ENCODE measurements around the gene TBL1X. TPM values are rescaled to one million over a fixed set of nuclear protein-coding genes. Genes with fewer than 3 reads are reported as not detected.
"Not testable (repeated sequence)": the region's sequence is repeated elsewhere in the genome, so short reads cannot be mapped to it uniquely, and the experiment has no call there.

The TBL1X gene
- total and polyA plus RNA-seq, 7 donors, result 2.0 to 17.6 (median 7.8) TPM

DNA sequence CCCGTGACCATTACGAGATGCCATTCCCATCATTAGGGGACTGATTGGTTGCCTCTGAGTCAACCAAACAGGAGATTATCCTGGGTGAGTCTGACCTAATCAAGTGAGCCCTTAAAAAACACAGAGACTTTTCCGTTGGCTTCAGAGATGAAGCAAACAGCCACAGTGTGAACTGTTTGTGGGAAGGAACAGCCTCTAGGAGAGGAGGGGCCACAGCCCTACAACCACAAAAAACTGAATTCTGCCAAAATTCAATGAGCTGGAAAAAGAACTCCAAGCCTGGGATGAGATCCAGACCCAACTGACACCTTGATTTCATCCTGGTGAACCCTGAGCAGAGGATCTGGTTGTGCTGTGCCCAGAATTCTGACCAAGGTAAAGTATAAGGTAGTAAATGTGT, 31.3 kb upstream of the TBL1X start:
- ATAC-seq (no peak), DNase-seq (no peak)
- H3K27me3 ChIP-seq (ENCODE audit: insufficient read depth in 3 of 3, low read length in 2 of 3), result no peaks in the 10 kb centered on the region
- H3K9me3 ChIP-seq, result no peaks in the 10 kb centered on the region
- no peaks in the 10 kb centered on the region for H3K36me3 ChIP-seq (ENCODE audit: insufficient read depth in 1 of 2, low read depth in 1 of 2)
- 70 to 100% (median 79%) methylated on average over 3 of the region's 3 CpGs for WGBS, 3 donors
- H3K4me3 ChIP-seq, result no peak overlapping the region
- intact Hi-C loops (cut with DNase I), result no loop called here
- TF ChIP-seq, protein P1, sequence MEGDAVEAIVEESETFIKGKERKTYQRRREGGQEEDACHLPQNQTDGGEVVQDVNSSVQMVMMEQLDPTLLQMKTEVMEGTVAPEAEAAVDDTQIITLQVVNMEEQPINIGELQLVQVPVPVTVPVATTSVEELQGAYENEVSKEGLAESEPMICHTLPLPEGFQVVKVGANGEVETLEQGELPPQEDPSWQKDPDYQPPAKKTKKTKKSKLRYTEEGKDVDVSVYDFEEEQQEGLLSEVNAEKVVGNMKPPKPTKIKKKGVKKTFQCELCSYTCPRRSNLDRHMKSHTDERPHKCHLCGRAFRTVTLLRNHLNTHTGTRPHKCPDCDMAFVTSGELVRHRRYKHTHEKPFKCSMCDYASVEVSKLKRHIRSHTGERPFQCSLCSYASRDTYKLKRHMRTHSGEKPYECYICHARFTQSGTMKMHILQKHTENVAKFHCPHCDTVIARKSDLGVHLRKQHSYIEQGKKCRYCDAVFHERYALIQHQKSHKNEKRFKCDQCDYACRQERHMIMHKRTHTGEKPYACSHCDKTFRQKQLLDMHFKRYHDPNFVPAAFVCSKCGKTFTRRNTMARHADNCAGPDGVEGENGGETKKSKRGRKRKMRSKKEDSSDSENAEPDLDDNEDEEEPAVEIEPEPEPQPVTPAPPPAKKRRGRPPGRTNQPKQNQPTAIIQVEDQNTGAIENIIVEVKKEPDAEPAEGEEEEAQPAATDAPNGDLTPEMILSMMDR (IDR thresholded peaks at IDR 0.05), result no peak
- no peaks in the 10 kb centered on the region for H3K4me1 ChIP-seq
- H3K27ac ChIP-seq, result no peak overlapping the region

DNA sequence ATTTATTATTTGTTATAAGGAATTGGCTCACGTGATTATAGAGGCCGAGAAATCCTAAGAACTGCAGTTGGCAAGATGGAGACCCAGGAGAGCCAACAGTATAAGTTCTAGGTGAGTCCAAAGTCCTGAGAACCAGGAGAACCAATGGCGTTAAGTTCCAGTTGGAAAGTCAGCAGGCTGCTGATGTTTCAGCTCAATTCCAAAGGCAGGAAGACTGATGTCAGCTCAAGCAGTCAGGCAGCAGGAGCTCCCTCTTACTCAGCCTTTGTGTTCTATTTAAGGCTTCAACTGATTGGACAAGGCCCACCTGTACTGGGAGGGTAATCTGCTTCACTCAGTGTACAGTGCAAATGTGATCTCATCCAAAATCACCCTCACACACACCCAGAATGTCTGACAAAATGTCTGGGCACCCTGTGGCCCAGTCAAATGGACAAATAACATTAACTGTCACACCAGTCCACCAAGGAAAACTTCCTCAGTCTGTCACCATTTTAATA, 30.8 kb upstream of the TBL1X start:
- Histone ChIP-seq H3K27me3 (ENCODE audit: insufficient read depth in 3 of 3, low read length in 2 of 3) (no peaks in the 10 kb centered on the region), H3K4me3 (no peak overlapping the region), H3K27ac (no peak overlapping the region), H3K36me3 (ENCODE audit: insufficient read depth in 1 of 2, low read depth in 1 of 2) (no peaks in the 10 kb centered on the region), H3K4me1 (no peaks in the 10 kb centered on the region), H3K9me3 (no peaks in the 10 kb centered on the region)
- intact Hi-C loops (cut with DNase I), result no loop called here
- ATAC-seq, result no peak
- 80 to 90% (median 82%) methylated on average over 3 of the region's 3 CpGs for WGBS, 3 donors
- TF ChIP-seq, protein P1 (IDR thresholded peaks at IDR 0.05), result no peak
- DNase-seq, result no peak

DNA sequence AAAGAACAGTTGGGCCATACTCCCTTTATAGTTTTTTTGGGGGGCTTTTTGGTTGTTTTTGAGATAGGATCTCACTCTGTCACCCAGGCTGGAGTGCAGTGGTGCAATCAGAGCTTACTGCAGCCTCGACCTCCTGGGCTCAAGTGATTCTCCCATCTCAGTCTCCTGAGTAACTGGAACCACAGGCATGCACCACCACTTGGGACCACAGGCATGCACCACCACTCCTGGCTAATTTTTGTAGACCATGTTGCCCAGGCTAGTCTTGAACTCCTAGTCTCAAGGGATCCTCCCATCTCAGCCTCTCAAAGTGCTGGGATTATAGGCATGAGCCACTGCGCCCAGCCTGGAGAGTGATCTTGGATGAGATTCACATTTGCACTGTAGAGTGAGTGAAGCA, 29.8 kb upstream of the TBL1X start:
- H3K4me1 ChIP-seq; H3K27ac ChIP-seq; ATAC-seq; DNase-seq; H3K36me3 ChIP-seq (ENCODE audit: insufficient read depth in 1 of 2, low read depth in 1 of 2); intact Hi-C loops (cut with DNase I); H3K9me3 ChIP-seq; H3K27me3 ChIP-seq (ENCODE audit: insufficient read depth in 3 of 3, low read length in 2 of 3); H3K4me3 ChIP-seq: not testable (repeated sequence)
- 65 to 81% (median 70%) methylated on average over 2 of the region's 2 CpGs for whole genome bisulfite sequencing, 3 donors

DNA sequence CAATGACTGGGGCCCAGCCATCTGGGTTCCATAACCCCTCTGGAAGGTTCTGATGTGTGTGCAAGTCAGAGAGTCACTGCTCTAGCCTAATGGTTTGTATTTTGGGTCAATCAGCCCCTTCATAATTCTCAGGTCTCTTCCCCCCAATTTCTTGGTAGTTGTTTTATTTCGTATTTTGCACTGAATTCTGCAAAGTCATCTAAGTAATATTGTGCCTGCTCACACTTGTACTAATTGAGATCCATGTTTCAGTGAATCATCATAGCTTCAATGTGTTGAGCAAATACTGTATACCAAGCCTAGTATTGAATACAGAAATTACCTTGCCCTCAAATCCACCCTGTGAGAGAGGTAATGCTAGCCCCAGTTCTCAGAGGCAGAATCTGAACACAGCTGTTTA, 28.0 kb upstream of the TBL1X start:
- Histone ChIP-seq H3K27me3 (ENCODE audit: insufficient read depth in 3 of 3, low read length in 2 of 3) (no peaks in the 10 kb centered on the region), H3K36me3 (ENCODE audit: insufficient read depth in 1 of 2, low read depth in 1 of 2) (no peaks in the 10 kb centered on the region), H3K27ac (no peak overlapping the region), H3K9me3 (no peaks in the 10 kb centered on the region), H3K4me1 (no peaks in the 10 kb centered on the region), H3K4me3 (no peak overlapping the region)
- intact Hi-C loops (cut with DNase I), result no loop called here
- TF ChIP-seq, protein P1 (IDR thresholded peaks at IDR 0.05), result no peak
- 54 to 94% (median 88%) methylated on average over 1 of the region's 1 CpG for WGBS, 3 donors
- DNase-seq (no peak), ATAC-seq (no peak)

DNA sequence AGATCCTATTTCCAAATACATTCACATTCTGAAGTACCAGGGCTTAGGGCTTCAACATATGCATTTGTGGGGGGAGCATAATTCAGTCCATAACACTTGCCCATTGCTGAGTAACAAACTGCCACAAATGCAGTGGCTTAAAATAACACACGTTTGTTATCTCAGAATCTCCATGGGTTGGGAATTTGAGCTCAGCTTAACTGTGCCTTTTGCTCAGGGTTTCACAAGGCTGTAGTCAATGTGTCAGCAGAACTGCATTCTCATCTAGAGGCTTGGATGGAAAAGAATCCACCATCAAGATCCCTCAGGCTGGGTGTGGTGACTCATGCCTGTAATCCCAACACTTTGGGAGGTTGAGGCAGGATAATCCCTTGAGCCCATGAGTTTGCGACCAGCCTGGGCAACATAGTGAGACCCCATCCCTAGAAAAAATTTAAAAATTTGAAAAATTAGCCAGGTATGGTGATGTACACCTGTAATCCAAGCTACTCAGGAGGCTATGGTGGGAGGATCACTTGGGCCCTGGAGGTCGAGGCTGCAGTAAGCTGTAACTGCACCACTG, 25.8 kb upstream of the TBL1X start:
- Histone ChIP-seq H3K9me3 (no peaks in the 10 kb centered on the region), H3K4me1 (no peaks in the 10 kb centered on the region), H3K27ac (no peak overlapping the region), H3K4me3 (no peak overlapping the region), H3K27me3 (ENCODE audit: insufficient read depth in 3 of 3, low read length in 2 of 3) (no peaks in the 10 kb centered on the region), H3K36me3 (ENCODE audit: insufficient read depth in 1 of 2, low read depth in 1 of 2) (no peaks in the 10 kb centered on the region)
- peak; percentile 48 to 89 (median 74) for ATAC-seq
- intact Hi-C loops (cut with DNase I), result no loop called here
- DNase-seq, result no peak
- 69 to 82% (median 75%) methylated on average over 3 of the region's 3 CpGs for WGBS, 3 donors
- TF ChIP-seq, protein P1 (IDR thresholded peaks at IDR 0.05), result no peak
